Measurements from ENCODE around the gene MAN2B1. TPM values are rescaled to one million over a fixed set of nuclear protein-coding genes. Genes with fewer than 3 reads are reported as not detected.

Gene MAN2B1
- total and polyA plus RNA-seq, 4 donors = 38.7 to 160 (median 105) TPM

GRCh38 chr19:12670159-12670928 is 3.8 kb upstream of the MAN2B1 start:
- H3K4me1 ChIP-seq (ENCODE audit: control insufficient read depth in 5 of 5, insufficient read depth in 5 of 5, low read length in 5 of 5) = peaks cover 0 to 33% (median 16%) of the 10 kb centered on the region in 5 donors
- H3K36me3 ChIP-seq (ENCODE audit: control insufficient read depth in 4 of 4, insufficient read depth in 4 of 4, low read length in 4 of 4) = peaks cover 1 to 24% (median 16%) of the 10 kb centered on the region in 4 donors
- ATAC-seq (ENCODE audit: insufficient read depth, low FRiP score) (no peak), DNase-seq (no peak)
- H3K9me3 ChIP-seq (ENCODE audit: control insufficient read depth in 4 of 4, insufficient read depth in 3 of 4, low read length in 3 of 4) = no peaks in the 10 kb centered on the region
- H3K9ac ChIP-seq (ENCODE audit: insufficient read depth in 1 of 2, low read length in 2 of 2) = peak overlapping the region in 1 of 2 donors; percentile 79
- no peak for TF ChIP-seq CTCF (IDR thresholded peaks at IDR 0.05; ENCODE audit: control extremely low read depth, extremely low read depth)
- H3K27ac ChIP-seq (ENCODE audit: low read depth in 1 of 2, low read length in 1 of 2) = peak overlapping the region; percentile 92 to 98
- 40 to 46% methylated on average over 26 of the region's 26 CpGs for WGBS, 2 donors
- no peaks in the 10 kb centered on the region for H3K27me3 ChIP-seq (ENCODE audit: control insufficient read depth in 3 of 3, insufficient read depth in 3 of 3, low read length in 2 of 3)
- peak overlapping the region; percentile 96 for H3K4me3 ChIP-seq

- no peak for TF ChIP-seq CTCF (IDR thresholded peaks at IDR 0.05; ENCODE audit: control extremely low read depth, extremely low read depth)
- 0 to 1% methylated on average over 64 of the region's 64 CpGs for WGBS, 2 donors
- peak; percentile 66 for ATAC-seq (ENCODE audit: insufficient read depth, low FRiP score)
- Histone ChIP-seq H3K9ac (ENCODE audit: insufficient read depth in 1 of 2, low read length in 2 of 2) (peak overlapping the region; percentile 79 to 82), H3K9me3 (ENCODE audit: control insufficient read depth in 4 of 4, insufficient read depth in 3 of 4, low read length in 3 of 4) (no peaks in the 10 kb centered on the region), H3K4me3 (peak overlapping the region; percentile 96), H3K36me3 (ENCODE audit: control insufficient read depth in 4 of 4, insufficient read depth in 4 of 4, low read length in 4 of 4) (peaks cover 0 to 21% (median 14%) of the 10 kb centered on the region in 4 donors), H3K27me3 (ENCODE audit: control insufficient read depth in 3 of 3, insufficient read depth in 3 of 3, low read length in 2 of 3) (no peaks in the 10 kb centered on the region), H3K27ac (ENCODE audit: low read depth in 1 of 2, low read length in 1 of 2) (peak overlapping the region; percentile 92 to 98), H3K4me1 (ENCODE audit: control insufficient read depth in 5 of 5, insufficient read depth in 5 of 5, low read length in 5 of 5) (peaks cover 0 to 33% (median 16%) of the 10 kb centered on the region in 5 donors)
- peak; percentile 82 to 92 (median 91) for DNase-seq
These were observed 3.0 kb upstream of the MAN2B1 start for GRCh38 chr19:12669270-12670158.

DNA sequence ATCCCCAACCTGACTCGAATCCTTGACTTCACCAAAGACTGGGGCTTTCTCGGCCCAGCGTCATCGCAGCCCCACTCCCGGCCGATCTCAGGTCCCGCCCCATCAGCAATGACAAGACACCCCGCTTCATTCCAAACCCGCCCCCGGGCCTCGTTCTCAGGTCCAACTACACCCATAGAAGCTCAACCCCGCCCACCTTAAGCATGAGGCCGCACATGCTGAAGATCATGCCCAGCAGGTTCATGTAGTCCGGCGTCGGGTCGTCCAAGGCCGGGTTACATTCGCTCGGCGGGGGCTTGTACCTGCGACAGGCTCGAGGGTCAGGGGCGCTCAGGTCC is 2.4 kb upstream of the MAN2B1 start:
- Histone ChIP-seq H3K9me3 (ENCODE audit: control insufficient read depth in 4 of 4, insufficient read depth in 3 of 4, low read length in 3 of 4) (no peaks in the 10 kb centered on the region), H3K9ac (ENCODE audit: insufficient read depth in 1 of 2, low read length in 2 of 2) (peak overlapping the region; percentile 79 to 82), H3K4me1 (ENCODE audit: control insufficient read depth in 5 of 5, insufficient read depth in 5 of 5, low read length in 5 of 5) (peaks cover 0 to 33% (median 16%) of the 10 kb centered on the region in 5 donors), H3K36me3 (ENCODE audit: control insufficient read depth in 4 of 4, insufficient read depth in 4 of 4, low read length in 4 of 4) (peaks cover 0 to 18% (median 10%) of the 10 kb centered on the region in 4 donors), H3K27ac (ENCODE audit: low read depth in 1 of 2, low read length in 1 of 2) (peak overlapping the region; percentile 92 to 98), H3K4me3 (peak overlapping the region; percentile 96), H3K27me3 (ENCODE audit: control insufficient read depth in 3 of 3, insufficient read depth in 3 of 3, low read length in 2 of 3) (no peaks in the 10 kb centered on the region)
- DNase-seq (peak; percentile 41 to 52 (median 48)), ATAC-seq (ENCODE audit: insufficient read depth, low FRiP score) (peak; percentile 7)
- TF ChIP-seq CTCF (IDR thresholded peaks at IDR 0.05; ENCODE audit: control extremely low read depth, extremely low read depth) = no peak
- WGBS, 2 donors = 1% methylated on average over 24 of the region's 24 CpGs

Data from lung (tissue), 12 donors.